Endothelial cell (in vitro differentiated cells): ENCODE data around the gene ANXA5. TPM values are rescaled to one million over a fixed set of nuclear protein-coding genes. Genes with fewer than 3 reads are reported as not detected.

Source experiments
- DNase-seq: peaks from one replicate; pipeline ENCODE4 v3.0.0; 2021; ENCODE audit warnings: low spot score
- H3K27ac Mint-ChIP-seq: one replicate; pipeline ENCODE4 v1.8.0; 2021; ENCODE audit warnings: mixed read lengths, inconsistent platforms; ENCODE audit not compliant: unreplicated experiment
- H3K27me3 Mint-ChIP-seq: one replicate; pipeline ENCODE4 v1.8.0; 2021; ENCODE audit warnings: mild to moderate bottlenecking, moderate library complexity, mixed read lengths, inconsistent platforms; ENCODE audit not compliant: unreplicated experiment
- H3K36me3 Mint-ChIP-seq: one replicate; pipeline ENCODE4 v1.8.0; 2021; ENCODE audit warnings: mild to moderate bottlenecking, low read depth, mixed read lengths, inconsistent platforms; ENCODE audit not compliant: unreplicated experiment
- H3K4me1 Mint-ChIP-seq: one replicate; pipeline ENCODE4 v1.8.0; 2021; ENCODE audit warnings: mild to moderate bottlenecking, mixed read lengths, inconsistent platforms; ENCODE audit not compliant: unreplicated experiment
- H3K4me3 Mint-ChIP-seq: one replicate; pipeline ENCODE4 v1.8.0; 2021; ENCODE audit warnings: mild to moderate bottlenecking, mixed read lengths, inconsistent platforms; ENCODE audit not compliant: unreplicated experiment
- H3K9me3 Mint-ChIP-seq: one replicate; pipeline ENCODE4 v1.8.0; 2021; ENCODE audit warnings: mixed read lengths, inconsistent platforms; ENCODE audit not compliant: unreplicated experiment
- total RNA-seq: library from RNA; stranded (reverse); fragmentation: NEBNext Ultra II Directional; extraction: Animal tissue kit (Norgen Biotek cat#: 25700); gene quantifications from one replicate; pipeline ENCODE4 v1.2.1, GENCODE V29; 2021; ENCODE audit not compliant: unreplicated experiment
- TF ChIP-seq, protein P1 (sequence below): fragments of 200-600 bp; sonication (generic); IDR thresholded peaks from one replicate; pipeline ENCODE4 v1.5.0; 2021; ENCODE audit warnings: antibody characterized with exemption; ENCODE audit not compliant: unreplicated experiment

Gene ANXA5
- total RNA-seq, 1 donor from 2014 or later = 296 TPM

DNA sequence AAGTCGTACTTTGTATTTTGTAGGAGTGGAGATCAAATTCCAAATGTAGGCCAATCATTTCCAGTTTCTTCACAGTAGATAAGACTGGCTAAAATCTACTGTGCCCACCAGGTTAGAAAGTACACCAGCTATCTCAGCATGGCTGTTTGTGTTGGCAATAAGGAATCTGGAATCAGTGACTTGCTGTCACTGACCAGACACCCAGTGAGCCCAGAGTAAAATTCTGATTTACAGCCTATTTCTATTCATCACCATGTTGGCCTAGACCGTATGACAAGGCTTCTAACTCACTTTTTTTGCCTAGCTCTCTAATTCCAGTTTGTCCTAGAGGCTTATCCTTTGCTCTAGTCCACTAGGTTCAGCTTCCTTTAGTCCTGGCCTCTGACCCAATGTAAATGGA, 42.8 kb upstream of the ANXA5 start:
- Mint-ChIP-seq H3K4me1 (no peaks in the 10 kb centered on the region), H3K4me3 (no peak overlapping the region), H3K27me3 (no peaks in the 10 kb centered on the region), H3K36me3 (no peaks in the 10 kb centered on the region), H3K27ac (no peak overlapping the region), H3K9me3 (no peaks in the 10 kb centered on the region)
- TF ChIP-seq, protein P1, sequence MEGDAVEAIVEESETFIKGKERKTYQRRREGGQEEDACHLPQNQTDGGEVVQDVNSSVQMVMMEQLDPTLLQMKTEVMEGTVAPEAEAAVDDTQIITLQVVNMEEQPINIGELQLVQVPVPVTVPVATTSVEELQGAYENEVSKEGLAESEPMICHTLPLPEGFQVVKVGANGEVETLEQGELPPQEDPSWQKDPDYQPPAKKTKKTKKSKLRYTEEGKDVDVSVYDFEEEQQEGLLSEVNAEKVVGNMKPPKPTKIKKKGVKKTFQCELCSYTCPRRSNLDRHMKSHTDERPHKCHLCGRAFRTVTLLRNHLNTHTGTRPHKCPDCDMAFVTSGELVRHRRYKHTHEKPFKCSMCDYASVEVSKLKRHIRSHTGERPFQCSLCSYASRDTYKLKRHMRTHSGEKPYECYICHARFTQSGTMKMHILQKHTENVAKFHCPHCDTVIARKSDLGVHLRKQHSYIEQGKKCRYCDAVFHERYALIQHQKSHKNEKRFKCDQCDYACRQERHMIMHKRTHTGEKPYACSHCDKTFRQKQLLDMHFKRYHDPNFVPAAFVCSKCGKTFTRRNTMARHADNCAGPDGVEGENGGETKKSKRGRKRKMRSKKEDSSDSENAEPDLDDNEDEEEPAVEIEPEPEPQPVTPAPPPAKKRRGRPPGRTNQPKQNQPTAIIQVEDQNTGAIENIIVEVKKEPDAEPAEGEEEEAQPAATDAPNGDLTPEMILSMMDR = no peak
- no peak for DNase-seq

DNA sequence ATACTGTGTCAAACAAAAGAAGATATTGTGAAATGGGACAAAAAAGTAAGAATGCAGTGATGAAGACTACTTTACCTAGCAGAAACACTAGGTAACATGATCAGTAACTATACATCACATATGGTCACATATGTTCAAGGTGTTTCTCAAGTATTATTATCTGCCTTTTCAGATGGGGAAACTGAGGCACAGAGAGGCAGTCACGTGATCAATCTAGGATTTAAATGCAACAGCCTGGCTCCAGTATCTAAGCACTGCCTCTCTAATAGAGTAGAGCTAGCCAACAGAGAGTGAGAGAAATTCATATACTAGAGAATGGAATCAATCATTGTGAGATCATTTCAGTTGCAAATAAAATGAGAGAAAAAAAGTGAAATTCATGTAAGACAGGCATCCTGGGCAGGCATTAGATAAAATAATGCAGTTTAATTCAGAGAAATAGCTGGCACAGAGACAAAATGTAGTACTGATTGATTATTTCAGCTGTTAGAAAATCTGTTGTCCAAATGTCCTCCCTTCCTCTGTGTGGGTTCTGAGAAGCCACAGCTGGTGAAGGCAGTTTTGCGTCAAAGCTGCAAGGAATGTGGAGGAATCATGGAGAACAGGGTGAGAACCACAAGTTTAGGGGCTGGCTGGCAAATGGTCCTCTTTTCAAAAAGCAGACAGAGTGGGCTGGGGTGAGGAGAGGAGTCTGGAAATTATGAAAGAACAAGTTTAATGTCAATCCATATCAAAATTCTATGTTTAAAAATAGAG, 42.2 kb upstream of the ANXA5 start:
- H3K36me3 Mint-ChIP-seq = no peaks in the 10 kb centered on the region
- H3K9me3 Mint-ChIP-seq = no peaks in the 10 kb centered on the region
- H3K27me3 Mint-ChIP-seq = no peaks in the 10 kb centered on the region
- H3K4me3 Mint-ChIP-seq = no peak overlapping the region
- H3K27ac Mint-ChIP-seq = no peak overlapping the region
- TF ChIP-seq, protein P1 = no peak
- H3K4me1 Mint-ChIP-seq = no peaks in the 10 kb centered on the region
- no peak for DNase-seq

DNA sequence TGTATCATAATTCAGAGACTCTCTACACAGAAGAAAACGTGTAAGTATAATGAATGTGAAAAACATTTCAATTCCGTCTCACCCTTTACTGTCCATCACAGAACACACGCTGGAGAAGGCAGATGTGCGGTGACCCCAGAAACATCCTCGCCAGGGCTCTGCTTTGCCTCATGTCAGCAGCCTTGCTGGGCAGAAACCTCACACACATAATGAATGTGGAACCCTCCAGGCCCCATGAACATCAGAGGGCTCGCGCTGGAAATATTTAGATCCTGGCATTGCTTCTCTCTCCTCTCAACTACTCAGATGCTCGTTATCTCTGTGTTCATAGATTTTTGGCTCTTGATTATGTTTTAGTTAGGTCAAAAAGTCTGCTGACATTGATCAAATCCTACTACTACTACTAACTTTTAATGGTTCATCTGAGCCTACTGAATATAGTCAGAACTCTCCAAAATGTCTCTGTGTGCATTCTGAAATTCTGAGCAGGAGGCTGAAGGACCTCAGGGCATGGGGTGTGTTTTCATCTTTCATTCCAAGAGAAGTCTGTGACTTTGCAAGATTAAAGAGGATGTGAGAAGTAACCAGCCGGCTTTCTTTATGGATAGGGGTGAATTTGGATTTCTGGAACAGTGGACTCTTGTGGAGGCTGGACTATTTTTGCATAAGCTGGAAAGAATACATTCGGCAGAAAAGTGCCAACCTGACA, 41.2 kb upstream of the ANXA5 start:
- no peaks in the 10 kb centered on the region for H3K4me1 Mint-ChIP-seq
- TF ChIP-seq, protein P1 = no peak
- H3K9me3 Mint-ChIP-seq = no peaks in the 10 kb centered on the region
- no peaks in the 10 kb centered on the region for H3K36me3 Mint-ChIP-seq
- H3K27me3 Mint-ChIP-seq = no peaks in the 10 kb centered on the region
- no peak overlapping the region for H3K4me3 Mint-ChIP-seq
- H3K27ac Mint-ChIP-seq = no peak overlapping the region
- no peak for DNase-seq

DNA sequence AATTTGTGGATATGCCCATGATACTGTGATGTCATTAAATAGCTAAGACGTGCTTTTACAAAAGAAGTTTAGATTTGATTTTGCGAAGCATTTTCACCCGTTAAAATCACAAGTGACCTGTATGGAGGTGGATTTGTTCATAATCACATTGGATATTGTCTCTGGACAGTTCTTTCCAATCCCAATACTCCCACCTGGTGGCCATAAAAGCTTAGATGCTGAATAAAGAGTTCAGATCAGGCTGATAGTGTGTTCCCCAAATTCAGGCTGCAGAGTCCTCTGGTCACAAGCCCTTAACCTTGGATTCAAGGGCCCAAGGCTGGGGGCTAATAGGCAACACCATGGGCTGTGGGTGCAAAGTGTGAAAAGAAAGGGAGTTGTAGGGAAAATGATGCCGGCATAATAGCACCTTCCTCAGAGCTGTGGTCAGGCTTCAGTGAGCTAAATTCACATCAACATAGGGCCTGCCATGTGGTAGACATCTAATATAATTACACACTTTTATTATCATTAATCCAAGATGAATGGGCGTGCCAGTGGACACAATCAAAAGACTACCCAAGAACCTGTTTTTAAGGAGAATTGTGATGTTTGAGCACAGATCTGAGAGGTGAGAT, 40.1 kb upstream of the ANXA5 start:
- no peaks in the 10 kb centered on the region for H3K27me3 Mint-ChIP-seq
- peak; percentile 48 for DNase-seq
- H3K27ac Mint-ChIP-seq = no peak overlapping the region
- H3K4me1 Mint-ChIP-seq = no peaks in the 10 kb centered on the region
- H3K36me3 Mint-ChIP-seq = no peaks in the 10 kb centered on the region
- TF ChIP-seq, protein P1 = peak; percentile 40
- no peaks in the 10 kb centered on the region for H3K9me3 Mint-ChIP-seq
- no peak overlapping the region for H3K4me3 Mint-ChIP-seq

DNA sequence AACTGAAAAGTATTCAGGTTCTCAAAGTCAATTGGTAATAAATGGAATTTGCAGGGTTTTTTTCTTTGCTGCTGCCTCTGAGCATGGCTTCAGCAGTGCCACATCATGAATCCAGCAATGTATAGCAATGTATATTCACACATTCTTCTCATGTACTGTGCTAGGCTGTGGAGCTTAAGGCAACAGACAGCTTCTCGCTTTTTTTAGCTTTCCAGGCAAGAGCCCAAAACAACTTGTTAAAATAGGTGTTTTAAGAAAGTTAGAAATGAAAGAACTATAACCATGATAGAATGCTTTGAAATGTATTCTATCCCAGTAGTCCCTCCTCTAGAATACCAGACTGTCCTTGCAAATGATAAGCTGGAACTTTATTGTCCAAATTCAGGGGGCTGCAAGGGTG, 37.8 kb upstream of the ANXA5 start:
- H3K36me3 Mint-ChIP-seq = no peaks in the 10 kb centered on the region
- H3K9me3 Mint-ChIP-seq = no peaks in the 10 kb centered on the region
- H3K4me3 Mint-ChIP-seq = no peak overlapping the region
- H3K27me3 Mint-ChIP-seq = no peaks in the 10 kb centered on the region
- no peak for DNase-seq
- TF ChIP-seq, protein P1 = no peak
- no peak overlapping the region for H3K27ac Mint-ChIP-seq
- no peaks in the 10 kb centered on the region for H3K4me1 Mint-ChIP-seq
